GM12878 (cell line): ENCODE results near the gene XRCC6.

ENCODE experiments used
- POLR2AphosphoS5 ChIP-seq: IDR thresholded peaks from 2 replicates; pipeline ENCODE4 v1.6.1; 2011; ENCODE audit warnings: mild to moderate bottlenecking, low read length, inconsistent platforms
- SIN3A ChIP-seq: IDR thresholded peaks from 2 replicates; pipeline ENCODE4 v1.6.1; 2012; ENCODE audit warnings: low read depth, low read length, improper control_type of control experiment

GRCh38 chr22:41574847-41575381 is 46.2 kb upstream of the XRCC6 start:
- TF ChIP-seq SIN3A (no peak), POLR2AphosphoS5 (no peak)
